ENCODE data around the gene SLC4A1AP.

DNA sequence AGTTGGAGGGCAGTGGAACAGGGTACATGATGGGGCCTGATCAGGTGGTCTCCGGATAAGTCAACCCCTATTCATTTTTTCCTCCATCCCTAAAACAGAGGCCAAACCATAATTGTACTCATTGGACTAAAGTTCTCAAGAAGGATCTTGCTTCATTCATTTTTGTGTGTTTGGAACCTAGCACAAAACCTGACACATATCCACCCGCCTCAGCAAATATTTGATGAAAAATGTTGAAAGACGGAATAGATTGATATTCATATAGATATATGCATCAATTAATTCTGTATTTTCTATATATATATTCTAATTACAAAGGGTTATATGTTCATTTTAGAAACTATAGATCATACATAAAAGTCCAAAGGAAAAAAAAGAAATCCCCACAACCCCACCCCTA, 21.9 kb downstream of the SLC4A1AP start:
- TF ChIP-seq, protein P1, sequence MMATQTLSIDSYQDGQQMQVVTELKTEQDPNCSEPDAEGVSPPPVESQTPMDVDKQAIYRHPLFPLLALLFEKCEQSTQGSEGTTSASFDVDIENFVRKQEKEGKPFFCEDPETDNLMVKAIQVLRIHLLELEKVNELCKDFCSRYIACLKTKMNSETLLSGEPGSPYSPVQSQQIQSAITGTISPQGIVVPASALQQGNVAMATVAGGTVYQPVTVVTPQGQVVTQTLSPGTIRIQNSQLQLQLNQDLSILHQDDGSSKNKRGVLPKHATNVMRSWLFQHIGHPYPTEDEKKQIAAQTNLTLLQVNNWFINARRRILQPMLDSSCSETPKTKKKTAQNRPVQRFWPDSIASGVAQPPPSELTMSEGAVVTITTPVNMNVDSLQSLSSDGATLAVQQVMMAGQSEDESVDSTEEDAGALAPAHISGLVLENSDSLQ (IDR thresholded peaks at IDR 0.05), result no peak
- no peak for TF ChIP-seq EP300 (IDR thresholded peaks at IDR 0.05; ENCODE audit: low read length)
